Fibroblast of upper back skin (primary cell): ENCODE data around the gene COPS6.
A peak's percentile ranks its signal among the peaks of the same experiment; 100 is the strongest.

ENCODE experiments used
- DNase-seq: peaks from one replicate; pipeline ENCODE4 v3.0.0-alpha.2; 2013

COPS6 gene

DNA sequence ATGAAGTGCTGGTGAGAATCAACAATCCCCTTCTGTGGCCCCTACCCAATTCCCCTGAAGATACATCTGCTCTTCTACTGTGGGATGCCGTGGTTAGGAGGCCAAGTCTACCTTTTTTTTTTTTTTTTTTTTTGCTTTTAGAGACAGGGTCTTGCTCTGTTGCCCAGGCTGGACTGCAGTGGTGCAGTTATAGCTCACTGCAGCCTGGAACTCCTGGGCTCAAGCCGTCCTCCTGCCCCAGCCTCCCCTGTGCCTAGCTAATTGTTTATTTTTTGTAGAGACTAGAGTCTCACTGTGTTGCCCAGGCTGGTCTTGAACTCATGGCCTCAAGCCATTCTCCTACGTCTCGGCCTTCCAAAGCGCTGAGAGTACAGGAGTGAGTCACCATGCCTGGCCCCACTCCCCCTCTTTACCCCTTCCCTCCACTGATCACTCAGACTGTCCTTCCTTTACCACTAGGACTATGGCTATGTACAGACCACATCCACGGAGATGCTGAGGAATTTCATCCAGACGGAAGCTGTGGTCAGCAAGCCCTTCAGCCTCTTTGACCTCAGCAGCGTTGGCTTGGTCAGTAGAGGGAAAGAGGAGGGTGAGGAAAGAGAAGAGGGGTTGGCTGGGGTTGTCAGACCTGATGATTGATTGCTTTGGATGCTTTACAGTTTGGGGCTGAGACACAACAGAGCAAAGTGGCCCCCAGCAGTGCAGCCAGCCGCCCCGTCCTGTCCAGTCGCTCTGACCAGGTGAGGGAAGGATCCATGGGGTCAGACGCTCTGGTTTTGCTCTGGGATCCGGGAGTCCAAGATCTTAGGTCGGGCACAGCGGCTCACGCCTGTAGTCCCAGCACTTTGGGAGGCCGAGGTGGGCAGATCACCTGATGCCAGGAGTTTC, 14.4 kb downstream of the COPS6 start:
- peak; percentile 65 for DNase-seq

DNA sequence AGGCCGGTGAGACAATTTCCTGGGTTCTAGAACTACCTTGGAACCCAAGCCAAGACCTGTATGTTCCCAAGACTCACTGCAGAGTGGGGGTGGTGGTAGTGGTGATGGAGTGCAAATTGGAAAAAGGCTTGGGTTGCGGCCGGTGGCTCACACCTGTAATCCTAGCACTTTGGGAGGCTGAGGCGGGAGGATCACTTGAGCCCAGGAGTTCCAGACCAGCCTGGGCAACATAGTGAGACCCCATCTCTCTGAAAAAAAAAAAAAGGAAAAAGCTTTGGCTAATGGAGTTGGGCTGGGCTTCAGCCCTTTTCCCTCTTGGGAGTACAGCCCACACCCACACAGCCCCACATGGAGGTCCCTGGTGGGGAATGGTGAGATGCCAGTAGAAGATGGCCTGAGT, 16.8 kb downstream of the COPS6 start:
- DNase-seq: no peak

DNA sequence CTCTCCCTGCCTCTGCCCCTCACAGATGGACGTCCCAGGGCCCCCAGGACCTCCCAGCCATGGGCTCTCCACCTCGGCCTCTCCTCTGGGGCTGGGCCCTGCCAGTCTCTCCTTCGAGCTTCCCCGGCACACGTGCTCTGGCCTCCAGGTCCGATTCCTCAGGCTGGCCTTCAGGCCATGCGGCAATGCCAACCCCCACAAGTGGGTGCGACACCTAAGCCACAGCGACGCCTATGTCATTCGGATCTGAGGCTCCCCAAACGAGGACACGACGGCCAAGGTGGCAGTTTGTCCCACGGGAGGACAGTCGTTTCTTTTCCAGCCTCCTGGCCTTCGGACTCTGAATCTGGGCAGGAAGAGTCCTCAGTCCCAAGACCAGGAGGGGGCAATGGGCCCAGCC, 17.9 kb downstream of the COPS6 start:
- DNase-seq: no peak

DNA sequence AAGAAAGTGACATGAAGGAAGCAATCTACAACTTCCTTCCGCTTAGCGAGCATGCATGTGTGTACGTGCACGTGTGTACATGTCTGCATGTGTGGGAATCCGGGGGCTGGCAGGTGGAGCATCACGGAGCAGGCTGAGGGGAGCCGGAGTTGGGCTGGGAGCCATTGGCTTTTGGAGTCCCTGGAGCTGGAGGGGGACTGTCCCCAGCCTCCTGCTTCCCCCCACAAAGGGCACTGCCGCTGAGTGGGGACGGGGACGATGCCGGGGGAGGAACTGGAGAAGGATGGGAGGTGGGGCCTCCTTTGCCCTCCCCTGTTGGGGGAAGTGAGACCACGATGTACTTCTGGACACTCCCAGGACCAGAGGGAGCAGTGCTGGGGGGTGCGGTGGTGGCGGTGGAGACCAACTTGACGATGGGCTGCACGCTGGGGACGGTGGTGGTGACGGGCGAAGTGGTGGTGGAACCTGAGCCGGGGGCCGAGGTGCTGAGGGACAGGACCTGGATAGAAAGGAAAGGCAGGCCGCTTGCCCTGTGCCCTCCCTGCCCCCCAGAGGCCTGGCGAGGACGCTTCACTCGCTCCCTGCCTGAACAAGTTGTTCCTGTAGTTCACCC, 18.5 kb downstream of the COPS6 start:
- no peak for DNase-seq

DNA sequence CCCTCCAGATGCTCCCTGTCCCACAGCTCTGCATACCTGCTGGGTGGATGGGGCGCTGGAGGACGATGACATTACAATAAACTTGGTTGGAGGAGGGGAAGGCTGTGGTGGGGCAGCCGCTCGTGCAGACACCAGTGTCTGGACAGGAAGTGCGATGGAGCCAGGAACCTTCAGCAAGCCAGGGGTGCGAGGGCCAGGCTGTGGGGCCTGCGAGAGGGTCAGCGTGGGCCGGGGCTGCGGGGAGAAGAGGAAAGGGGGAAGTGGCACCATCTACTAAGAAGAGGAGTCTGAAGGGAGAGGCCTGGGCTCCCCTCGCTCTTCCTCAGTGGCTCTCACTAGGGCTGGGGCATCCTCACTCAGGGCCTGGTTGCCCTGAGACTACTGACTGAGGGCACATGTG, 19.1 kb downstream of the COPS6 start:
- no peak for DNase-seq

DNA sequence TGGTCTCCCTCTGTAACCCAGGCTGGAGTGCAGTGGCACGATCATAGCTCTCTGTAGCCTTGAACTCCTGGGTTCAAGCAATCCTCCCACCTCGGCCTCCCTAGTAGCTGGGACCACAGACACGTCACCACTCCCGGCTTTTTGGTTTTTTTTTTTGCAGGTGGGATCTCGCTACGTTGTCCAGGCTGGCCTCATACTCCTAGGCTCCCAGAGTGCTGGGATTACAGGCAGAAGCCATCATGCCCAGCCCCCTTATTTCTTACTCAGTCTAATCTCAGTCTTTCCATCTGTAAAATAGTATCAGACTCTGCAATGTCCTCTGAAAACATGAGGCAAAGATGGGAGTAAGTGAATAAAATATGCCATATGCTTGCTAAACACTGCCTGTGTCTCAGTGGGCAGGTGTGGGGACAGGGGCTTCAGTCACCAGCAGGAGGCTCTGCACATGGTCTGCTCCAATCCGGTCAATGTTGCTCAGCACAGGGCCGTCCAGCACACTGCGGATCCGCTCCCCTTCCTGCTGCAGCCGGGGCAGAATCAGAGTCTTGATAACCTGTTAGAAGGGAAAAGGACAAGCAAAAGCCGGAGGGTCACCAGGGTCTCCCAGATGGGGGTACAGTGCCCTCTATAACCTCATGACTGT, 20.9 kb downstream of the COPS6 start:
- no peak for DNase-seq

DNA sequence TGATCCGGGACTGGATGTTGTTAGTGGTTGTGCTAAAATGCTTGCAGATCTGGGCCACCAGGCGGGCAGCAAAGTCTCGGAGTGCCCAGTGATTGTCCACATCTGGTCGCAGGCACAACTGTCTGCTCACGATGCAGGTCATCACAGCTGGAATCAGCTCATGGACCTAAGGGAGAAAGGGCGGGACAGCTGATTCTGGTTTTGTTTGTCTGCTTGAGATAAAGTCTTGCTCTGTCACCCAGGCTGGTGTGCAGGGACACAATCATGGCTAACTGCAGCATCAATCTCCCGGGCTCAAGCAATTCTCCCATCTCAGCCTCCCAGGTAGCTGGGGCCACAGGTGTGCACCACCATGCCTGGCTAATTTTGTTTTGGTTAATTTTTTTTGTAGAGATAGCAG, 22.4 kb downstream of the COPS6 start:
- no peak for DNase-seq

DNA sequence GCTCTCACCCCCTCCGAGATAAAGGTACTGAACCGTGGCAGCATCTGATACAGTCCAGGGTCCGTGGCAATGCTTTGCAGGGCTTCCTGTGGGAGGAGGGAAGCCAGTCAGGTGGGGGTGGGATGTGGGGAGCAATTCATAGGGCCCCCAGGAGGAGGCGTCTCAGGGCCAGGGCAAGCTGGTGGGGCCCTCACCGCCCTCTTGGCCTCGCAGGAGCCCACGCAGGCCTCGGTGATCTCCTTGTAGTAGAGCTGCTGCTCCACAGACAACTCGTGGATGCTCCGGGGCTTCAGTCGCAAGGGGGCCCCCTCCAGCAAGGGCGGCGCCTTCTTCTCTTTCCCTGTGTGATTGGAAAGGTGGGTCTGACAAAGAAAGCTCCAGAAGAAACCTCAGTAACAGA, 23.1 kb downstream of the COPS6 start:
- no peak for DNase-seq

DNA sequence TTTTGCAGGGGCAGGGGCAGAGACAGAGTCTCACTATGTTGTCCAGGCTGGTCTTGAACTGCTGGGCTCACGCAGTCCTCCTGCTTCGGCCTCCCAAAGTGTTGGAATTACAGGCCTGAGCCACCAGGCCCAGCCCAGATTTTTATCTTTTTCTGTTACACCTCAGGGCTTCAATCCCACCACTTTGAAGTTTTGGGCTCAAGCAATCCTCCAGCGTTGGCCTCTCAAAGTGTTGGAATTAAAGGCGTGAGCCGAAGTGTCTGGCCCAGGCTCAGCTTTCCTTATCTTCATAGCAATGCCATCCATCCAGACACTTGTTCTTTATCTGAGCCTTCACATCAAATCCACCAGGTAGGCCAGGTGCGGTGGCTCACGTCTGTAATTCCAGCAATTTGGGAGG, 26.3 kb downstream of the COPS6 start:
- no peak for DNase-seq

DNA sequence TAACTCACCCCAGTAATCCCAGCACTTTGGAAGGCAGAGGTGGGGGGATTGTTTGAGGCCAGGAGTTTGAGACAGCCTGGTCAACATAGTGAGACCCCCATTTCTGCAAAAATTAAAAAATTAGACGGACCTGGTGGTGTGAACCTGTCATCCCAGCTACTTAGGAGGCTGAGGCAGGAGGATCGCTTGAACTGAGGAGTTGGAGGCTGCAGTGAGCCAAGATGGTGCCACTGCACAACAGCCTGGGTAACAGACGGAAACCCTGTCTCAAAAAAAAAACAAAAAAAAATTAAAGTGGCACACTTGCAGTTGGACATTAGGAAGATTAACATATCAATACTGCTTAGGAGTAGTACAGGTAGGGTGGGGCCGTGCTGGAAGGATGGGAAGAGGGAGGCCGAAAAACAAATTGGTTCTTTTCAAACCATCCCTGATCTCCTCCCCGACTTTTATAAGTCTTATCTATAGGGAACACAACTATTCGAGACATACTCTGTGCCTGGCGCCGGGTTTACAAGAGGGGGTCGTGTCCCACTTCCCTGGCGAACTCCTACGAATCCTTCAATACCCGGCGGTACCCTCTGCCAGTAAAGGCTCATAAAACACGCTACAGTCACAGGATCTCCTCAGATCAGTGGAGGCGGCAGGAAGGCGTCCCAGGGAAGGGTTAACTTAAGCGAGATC, 29.8 kb downstream of the COPS6 start:
- no peak for DNase-seq

DNA sequence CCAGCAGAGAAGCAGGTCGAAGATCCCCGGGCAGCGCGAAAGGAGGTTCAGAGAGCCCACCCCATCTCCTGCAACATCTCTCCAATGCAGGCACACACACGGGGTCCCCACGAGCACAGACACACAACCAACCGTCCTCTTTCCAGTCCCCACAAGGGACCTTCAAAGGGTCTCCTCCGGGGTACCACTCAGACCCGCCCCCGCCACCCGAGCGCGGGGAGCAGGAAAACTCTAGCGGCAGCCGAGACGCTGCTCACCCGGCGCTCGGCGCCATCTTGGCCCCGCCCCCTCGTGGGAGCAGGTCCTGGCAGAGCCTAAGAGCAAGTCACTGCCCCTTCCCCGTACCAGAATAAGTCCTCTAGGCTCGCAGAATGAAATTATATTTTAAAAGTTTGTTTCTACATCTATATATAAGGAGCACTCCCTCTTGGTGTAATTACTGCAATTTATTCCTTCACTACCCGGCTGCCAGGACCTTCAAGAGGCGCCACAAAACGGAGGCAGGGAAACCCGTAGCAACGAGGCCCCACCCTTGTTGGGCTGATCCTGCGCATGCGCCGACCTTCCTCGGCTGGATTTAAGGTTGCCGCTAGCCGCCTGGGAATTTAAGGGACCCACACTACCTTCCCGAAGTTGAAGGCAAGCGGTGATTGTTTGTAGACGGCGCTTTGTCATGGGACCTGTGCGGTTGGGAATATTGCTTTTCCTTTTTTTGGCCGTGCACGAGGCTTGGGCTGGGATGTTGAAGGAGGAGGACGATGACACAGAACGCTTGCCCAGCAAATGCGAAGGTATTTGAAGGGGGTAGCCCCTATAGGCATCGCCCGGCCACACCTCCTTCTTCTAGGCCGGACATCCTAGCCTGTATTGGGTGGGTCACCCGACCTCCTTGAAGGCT, 30.6 kb downstream of the COPS6 start, which contains the start of the genes CNPY4 and TAF6:
TSS of gene CNPY4 (plus strand) at position 563 of the 898 bp plus-strand sequence. CDS start at position 674, 111 bp downstream.
TSS of gene TAF6 (minus strand) at position 287 of the 898 bp plus-strand sequence. CDS start 5,149 bp downstream, outside the sequence.
- peak; percentile 94 for DNase-seq

DNA sequence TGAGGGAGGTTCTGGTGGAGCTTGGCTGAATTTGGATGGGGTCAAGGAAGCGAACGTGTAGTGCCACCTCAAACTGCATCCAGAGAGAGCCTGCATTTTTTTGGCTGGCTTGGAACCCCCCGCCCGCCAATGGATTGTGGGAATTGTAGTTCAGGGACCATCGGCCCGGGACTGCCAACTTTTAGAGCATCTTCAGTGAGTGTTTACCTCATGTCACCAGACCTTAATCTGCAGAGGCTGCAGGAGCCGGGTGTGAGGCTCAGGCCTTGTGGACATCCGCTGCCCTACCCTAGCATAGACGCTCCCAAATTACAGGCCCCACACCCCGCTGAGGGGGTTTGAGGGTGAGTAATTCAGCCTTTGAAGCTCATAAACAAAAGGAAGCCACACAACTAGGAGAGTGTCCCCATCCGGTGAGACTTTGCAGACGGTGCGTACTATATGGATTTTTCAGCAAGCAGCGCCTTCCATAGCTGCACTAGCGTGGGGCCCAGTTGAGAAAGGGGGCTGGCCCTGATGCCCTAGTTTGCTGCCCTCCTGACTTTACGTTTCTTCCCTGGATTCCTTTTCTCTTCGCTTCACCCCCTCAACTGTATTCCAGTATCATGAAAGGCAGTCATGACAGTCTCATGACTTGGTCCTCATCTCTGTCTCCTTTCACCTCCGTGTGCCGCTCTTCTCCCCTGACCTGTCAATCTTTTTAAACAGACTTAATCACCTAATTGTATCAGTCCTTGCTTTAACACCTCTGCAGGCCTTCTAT, 31.4 kb downstream of the COPS6 start:
- peak; percentile 65 for DNase-seq

DNA sequence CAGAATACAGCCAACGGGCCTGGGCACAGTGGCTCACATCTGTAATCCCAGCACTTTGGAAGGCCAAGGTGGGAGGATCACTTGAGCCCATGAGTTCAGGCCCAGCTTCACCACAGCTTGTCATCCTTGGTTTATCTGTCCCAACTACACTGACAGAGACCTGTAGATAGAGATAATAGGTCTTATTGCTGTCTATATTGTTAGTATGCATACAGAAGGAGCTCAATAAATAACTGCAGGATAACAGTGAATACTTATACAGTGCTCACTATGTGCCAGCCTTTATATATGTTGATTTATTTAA, 31.9 kb downstream of the COPS6 start:
- no peak for DNase-seq

DNA sequence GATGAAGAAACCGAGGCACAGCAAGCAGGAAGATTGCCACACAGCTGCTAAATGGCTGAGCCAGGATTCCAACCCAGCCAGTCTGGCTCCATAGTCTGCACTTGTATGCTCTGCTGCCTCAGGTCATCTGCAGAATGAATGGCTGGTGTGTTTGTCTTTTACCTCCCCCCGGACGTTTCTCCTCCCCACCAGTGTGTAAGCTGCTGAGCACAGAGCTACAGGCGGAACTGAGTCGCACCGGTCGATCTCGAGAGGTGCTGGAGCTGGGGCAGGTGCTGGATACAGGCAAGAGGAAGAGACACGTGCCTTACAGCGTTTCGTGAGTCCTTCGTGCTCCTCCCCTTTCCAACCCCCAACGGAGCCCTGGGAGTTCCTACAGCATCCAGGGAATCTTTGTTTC, 33.3 kb downstream of the COPS6 start:
- DNase-seq: no peak

DNA sequence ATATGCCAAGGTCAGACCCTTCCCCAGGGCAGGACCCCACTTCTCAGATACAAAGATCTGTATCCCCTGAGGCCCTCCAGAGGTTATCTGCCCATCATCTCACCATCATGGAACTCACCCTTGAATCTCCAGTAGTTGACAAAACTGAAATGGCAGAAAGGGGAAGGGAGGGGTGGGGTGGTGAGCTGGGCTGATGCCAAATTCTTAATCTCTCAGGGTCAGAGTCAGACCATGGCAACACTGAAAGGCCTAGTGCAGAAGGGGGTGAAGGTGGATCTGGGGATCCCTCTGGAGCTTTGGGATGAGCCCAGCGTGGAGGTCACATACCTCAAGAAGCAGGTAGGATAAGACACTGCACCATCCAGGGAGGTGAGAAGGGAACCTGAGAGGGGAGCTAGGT, 33.8 kb downstream of the COPS6 start:
- no peak for DNase-seq

DNA sequence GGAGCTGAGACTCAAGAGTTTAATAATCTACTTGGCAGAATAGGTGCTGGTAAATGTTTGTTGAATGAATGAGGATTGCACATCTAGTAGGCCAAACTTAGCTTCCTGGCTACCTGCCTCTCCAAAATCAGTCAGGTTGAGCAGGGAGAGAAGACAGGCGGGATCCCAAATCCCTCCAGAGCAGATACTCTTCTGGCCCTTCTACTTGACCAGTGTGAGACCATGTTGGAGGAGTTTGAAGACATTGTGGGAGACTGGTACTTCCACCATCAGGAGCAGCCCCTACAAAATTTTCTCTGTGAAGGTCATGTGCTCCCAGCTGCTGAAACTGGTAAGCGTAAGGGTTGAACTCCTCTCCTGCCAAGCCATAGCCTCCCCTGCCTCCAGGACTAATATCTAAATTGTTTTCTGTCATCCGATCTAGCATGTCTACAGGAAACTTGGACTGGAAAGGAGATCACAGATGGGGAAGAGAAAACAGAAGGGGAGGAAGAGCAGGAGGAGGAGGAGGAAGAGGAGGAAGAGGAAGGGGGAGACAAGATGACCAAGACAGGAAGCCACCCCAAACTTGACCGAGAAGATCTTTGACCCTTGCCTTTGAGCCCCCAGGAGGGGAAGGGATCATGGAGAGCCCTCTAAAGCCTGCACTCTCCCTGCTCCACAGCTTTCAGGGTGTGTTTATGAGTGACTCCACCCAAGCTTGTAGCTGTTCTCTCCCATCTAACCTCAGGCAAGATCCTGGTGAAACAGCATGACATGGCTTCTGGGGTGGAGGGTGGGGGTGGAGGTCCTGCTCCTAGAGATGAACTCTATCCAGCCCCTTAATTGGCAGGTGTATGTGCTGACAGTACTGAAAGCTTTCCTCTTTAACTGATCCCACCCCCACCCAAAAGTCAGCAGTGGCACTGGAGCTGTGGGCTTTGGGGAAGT, 35.8 kb downstream of the COPS6 start:
- DNase-seq: no peak

DNA sequence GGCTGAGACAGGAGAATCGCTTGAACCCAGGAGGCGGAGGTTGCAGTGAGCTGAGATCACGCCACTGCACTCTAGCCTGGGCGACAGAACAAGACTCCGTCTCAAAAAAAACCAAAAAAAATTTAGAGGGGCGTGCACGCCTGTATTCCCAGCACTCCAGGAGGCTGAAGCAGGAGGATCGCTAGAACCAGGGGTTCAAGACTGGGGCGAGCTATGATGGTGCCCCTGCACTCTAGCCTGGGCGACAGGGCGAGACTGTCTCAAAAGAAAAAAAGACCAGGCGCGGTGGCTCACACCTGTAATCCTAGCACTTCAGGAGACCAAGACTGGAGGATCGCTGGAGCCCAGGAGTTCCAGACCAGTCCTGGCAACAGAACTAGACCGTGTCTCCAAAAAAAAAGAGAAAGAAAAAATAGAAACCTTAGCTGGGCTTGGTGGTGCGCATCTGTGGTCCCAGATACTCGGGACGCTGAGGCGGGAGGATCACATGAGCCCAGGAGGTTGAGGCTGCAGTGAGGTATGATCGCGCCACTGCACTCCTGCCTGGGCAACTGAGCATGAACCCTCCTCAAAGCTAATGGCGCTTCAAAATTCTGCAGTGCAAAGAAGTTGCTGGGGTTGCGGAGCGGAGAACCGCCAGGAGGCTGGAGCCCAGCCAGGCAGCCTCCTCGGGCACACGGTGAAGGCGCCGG, 37.6 kb downstream of the COPS6 start:
- no peak for DNase-seq

DNA sequence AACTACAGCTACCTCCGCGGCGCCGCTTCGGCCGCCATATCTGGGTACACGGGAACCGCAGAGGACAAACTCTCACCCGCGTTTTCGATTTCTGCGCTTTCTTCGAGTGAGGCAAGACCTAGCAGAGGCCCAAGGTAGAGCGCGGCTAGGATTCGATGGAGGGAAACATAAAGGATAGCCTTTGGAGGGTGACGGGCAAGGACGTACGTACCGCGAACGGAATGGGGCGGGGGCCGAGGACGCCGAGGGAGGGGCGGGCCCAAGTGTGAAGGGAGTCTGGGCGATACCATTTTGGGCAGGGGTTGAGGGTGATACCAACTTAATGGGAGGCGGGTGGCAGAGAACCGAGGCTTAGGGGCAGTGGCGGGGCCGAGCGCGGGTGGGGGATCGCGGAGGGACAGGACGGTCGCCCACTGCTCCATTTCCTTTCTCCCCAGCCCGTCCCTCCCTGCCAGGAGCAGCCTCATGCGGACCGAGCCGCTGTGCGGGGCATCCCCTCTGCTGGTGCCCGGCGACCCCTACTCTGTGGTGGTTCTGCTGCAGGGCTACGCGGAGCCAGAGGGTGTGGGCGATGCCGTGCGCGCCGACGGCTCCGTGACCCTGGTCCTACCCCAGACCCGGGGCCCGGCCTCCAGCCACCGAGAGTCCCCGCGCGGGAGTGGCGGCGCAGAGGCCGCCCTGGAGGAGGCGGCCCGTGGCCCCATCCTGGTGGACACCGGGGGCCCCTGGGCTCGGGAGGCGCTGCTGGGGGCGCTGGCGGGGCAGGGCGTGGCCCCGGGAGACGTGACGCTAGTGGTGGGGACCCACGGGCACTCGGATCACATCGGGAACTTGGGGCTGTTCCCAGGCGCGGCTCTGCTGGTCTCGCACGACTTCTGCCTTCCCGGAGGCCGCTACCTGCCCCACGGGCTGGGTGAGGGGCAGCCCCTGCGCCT, 38.4 kb downstream of the COPS6 start, which contains the start of gene MBLAC1:
TSS of gene MBLAC1 (plus strand) at position 37 of the 935 bp plus-strand sequence. CDS start at position 466, 429 bp downstream.
- peak; percentile 91 for DNase-seq
